Glomerular endothelial cell (primary cell): ENCODE measurements around the gene SRSF5. TPM values are rescaled to one million over a fixed set of nuclear protein-coding genes. Genes with fewer than 3 reads are reported as not detected.

Experiments
- DNase-seq: peaks from one replicate; pipeline ENCODE4 v3.0.0-alpha.2; 2011; ENCODE audit warnings: low read depth, low spot score; ENCODE audit errors: extremely low read depth
- total RNA-seq: library from RNA; depleted of rRNA; stranded (reverse); fragments of >200 nt; gene quantifications from 2 replicates; pipeline ENCODE4 v1.2.3, GENCODE V29; 2015

The SRSF5 gene
- total RNA-seq, 1 donor from 2014 or later, result 197 TPM

DNA sequence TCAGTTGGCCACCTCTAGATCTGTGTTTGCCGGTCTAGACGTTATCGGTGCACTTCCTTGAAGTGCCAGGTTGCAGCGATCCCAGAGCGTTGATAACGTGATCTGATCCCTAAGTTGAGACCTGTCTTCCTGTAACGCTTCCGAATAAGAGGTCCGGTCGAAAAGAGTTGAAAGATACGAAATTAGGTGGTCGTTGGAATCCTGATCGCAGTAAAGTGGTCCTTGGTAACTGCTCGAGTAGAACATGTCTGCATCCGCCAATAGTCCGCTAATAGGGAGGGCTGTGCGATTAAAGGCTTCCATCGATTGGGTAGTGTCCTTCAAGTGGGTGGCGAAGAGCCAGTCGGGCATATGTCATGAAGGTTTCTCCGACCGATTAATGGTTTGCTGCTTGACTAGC lies 2.7 kb downstream of the SRSF5 start:
- DNase-seq, result no peak

DNA sequence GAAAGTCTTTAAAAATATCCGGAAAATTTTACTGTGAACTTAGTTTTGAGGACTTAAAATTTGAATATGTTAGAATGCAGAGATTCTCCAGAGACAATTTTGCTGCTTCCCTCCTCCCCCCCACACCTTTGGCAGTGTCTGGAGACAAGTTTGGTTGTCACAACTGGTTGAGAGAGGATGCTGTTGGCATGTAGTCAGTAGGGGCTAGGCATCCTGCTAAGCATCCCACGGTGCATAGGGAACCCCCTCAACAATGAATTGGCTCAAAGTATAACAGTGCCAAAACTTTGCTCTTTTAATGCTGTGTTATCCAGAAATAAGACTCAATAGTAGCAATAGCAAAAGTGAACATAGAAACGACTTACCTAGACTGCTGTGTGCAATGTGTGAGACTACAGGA lies 3.6 kb downstream of the SRSF5 start:
- DNase-seq, result no peak

DNA sequence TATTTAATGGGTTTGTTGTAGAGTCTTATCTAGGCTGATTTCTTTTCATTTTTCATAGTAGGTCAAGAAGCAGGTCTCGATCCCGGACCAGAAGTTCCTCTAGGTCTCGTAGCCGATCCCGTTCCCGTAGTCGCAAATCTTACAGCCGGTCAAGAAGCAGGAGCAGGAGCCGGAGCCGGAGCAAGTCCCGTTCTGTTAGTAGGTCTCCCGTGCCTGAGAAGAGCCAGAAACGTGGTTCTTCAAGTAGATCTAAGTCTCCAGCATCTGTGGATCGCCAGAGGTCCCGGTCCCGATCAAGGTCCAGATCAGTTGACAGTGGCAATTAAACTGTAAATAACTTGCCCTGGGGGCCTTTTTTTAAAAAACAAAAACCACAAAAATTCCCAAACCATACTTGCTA lies 4.2 kb downstream of the SRSF5 start:
- no peak for DNase-seq

DNA sequence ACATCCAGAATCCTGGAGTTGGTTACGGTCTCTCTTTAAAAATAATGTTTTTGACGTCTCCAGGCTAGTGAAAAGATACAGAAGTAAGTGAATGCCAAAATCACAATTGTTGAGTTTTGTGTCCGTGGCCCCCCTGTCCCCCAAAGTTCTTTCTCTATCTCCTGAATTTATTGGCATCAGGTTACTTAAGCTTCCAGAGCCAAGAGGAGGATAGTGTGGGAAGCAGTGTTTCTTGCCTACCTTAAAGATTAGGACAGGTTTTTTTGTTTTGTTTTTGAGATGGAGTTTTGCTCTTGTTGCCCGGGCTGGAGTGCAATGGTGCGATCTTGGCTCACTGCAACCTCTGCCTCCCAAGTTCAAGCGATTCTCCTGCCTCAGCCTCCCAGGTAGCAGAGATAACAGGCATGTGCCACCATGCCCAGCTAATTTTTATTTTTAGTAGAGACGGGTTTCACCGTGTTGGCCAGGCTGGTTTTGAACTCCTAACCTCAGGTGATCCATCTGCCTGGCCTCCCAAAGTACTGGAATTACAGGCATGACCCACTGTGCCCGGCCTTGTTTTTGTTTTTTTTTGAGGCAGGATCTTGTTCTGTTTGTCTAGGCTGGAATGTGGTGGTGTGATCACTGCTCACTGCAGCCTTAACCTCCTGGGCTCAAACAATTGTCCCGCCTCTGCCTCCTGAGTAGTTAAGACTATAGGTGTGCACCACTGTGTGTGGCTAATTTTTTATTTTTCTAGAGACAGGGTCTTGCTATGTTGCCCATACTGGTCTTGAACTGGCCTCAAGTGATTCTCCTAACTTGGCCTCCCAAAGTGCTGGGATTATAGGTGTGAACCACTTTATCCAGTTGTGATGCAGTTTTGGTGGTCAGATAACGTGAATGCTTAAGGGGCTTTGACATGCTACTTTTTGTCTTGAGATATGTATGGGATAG lies 5.4 kb downstream of the SRSF5 start:
- DNase-seq, result no peak

DNA sequence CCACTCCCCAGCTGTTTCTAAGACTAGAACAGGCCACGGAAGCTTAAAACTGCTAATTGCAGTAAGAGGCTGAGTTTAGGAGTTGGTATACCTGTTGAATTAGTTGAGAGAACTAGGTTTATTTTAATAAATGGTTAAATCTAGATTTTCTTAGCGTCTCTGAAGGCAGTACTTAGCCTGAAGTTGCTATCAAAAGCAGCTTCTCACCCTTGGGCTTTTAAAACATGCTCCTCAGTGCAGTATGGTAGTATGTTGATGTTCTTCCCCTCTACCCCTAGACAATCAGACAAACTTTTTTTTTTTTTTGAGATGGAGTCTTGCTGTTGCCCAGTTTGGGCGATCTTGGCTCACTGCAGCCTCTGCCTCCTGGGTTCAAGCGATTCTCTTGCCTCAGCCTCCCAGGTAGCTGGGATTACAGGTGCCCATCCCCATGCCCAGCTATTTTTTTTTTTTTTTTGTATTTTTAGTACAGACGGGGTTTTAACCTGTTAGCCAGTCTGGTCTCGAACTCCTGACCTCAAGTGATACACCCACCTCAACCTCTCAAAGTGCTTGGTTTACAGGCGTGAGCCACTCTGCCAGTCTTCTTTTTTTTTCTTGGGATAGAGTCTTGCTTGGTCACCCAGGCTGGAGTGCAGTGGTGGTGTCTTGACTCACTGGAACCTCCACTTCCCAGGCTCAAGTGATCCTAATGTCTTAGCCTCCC lies 6.8 kb downstream of the SRSF5 start:
- no peak for DNase-seq

DNA sequence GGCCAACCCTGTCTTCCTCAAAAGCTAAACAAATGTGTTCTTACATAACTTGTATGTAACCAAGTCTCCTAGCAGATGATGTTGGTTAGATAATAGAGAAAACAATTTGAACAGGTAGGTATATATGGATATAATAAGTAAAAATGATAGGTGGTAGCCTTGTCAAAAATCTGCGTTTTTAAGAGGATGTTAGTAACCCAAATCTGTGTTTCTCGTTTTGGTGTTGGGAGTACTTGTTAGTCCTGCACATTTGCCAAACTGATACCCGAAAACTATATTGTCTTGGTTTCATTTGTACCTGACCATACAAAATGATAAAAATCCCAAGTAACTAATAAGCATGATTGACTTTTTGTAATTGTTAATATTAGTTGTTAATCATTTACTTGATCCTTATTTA lies 8.1 kb downstream of the SRSF5 start:
- no peak for DNase-seq

DNA sequence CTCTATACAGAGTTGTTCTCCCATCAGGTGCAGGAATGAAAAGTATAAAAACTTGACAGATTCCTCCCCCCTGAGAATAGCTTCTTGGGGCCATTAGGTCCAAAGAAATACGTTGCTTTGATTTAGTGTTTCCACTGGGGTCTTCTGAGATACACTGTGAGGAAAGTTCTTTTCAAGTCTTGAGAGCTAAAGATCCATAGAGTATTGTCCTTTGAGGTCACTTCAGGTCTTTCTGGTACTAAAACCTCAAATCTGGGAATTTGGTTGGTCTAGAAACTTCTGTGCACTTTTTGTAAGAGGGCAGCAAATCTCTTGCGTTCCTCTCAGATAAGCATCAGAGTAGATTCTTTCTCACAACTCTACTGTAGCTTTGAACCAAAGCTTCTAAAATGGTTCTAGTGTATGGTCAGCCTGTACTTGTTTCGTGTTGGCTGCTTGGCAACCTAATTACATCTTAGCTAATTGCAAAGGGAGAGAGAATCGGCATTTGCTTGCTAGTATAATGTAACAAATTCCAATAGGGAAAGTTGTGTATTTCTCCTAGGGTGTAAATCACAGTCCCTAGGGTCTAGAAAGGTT lies 10.0 kb downstream of the SRSF5 start:
- no peak for DNase-seq

DNA sequence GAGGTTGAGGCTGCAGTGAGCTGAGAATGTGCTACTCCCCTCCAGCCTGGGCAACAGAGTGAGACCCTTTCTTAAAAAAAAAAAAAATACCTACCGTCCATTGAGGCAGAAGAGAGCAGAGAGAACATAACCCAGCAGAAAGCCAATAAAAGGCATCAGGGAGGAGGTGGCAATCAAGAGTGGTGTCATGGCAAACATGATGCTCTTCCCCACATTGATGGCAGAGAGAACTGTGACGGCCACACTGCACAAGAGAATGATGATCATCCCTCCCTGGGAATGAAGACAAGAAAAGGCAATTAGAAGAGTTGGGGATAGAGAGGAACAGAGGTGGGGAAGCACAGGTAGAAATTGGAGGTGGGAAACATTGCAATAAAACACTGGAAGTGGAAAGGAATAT lies 12.1 kb downstream of the SRSF5 start:
- no peak for DNase-seq

DNA sequence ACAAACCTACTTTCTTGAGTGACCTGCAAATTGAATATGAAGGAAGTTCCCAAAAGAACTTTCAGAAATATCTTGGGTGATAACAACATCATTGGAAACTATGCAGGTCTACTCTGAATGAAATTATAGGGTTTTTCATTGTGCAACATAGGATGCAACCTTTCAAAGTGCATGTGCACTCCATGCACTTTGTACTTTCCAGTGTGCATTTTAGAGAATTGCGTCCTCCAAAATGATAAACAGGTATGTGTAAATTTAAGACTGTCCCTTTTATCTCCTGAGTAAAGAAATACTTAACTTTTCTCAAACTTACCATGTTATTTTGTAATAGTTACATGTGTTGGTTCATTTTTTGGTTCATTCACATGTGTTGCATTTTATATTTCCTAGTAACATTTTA lies 13.2 kb downstream of the SRSF5 start:
- DNase-seq, result no peak

DNA sequence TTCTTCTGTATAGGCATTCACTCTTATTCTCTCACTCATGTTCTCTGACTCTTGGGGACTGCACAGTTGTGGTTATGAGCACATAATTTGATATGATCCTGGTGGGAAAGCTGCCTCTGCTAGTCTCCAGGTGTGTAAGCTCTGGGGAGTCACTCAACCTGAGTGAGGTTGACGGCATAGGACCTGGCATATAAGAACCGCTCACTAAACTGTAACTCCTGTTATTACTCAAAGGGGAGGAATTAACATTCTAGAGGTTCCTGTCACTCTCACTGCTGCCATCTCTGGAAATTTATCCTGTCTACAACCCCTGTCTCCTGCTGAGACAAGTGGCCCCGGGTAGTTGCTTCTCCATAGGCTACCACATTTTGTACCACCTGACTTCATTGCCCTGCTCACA lies 14.0 kb downstream of the SRSF5 start:
- DNase-seq, result no peak

DNA sequence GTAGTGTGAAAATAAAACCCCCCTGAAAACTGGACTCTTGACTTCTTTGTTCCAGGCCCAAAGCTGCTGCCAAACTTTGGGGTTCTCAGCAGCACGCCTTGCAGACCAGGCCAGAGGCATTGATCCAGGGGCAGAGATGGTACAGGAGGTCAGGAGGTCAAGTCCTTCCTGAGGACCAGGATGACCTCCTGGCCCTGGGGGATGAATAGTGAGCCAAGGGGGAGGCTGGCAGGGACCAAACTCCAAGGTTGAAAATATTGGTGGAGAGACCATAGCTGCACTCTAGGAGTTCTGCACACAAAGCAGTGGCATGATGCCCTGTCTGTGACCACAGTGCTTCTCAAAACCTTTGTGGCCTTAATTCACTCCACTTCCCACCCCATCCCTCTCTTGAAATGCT lies 18.0 kb downstream of the SRSF5 start:
- no peak for DNase-seq

DNA sequence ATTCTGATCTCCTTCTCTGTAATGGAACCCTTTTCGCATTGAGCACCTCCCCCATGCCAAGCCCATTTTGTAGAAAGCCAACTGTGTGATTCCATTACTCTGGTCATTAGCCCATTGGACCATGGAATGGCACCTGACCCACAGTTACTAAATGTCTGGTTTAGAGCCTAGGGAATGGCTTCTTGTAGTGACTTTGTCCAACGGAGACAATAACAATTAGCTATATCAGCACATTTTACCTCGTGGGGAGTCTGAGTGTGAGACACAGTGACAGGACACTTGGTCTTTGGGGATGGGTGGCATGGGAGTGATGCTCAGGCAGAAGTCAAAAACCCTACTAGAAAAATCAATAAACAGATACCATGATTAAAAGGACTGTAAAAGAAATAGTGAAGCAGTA lies 19.7 kb downstream of the SRSF5 start:
- no peak for DNase-seq

DNA sequence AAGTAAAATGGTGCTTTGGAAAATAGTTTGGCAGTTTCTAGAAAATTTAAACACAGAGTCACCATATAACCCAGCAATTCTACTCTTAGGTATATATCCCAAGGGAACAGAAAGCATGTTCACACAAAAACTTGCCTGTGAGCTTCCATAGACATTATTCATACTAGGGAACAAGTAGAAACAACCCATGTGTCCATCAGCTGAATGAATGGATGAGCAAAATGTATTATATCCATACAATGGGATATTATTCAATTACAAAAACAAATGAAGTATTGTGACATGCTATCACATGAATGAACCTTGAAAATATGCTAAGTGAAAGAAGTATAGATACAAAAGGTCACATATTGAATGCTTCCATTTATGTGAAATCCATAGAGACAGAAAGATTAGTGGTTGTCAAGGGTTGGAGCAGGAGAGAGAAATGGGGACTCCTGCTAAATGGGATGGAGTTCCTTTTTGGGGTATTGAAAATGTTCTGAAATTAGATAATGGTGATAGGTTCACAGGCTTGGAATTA lies 22.2 kb downstream of the SRSF5 start:
- no peak for DNase-seq

DNA sequence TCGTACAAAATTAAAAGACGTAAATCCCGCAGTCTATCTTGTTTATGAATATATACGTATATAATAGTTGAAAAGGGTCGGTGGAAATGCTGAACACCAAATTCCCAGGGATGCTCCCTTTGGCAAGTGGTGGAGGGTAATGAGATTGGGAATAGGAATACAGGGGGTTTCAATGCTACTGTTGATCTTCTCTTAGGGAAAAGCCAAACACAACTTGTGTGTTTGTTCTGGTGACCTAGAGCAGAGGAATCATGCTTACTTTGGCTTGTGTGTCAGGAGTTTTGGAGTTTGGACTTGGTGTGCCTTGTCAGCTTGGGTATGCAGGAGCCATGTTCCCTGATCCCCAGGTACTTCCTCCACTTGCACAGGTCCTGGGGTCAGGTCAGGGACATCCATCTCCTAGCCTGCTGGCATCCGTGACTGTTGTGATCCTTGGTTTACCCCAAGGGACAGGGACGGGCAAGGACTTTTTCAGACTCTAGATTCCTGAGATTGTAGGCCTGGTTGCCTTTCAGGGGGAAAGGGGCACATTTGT lies 26.0 kb downstream of the SRSF5 start:
- DNase-seq, result no peak

DNA sequence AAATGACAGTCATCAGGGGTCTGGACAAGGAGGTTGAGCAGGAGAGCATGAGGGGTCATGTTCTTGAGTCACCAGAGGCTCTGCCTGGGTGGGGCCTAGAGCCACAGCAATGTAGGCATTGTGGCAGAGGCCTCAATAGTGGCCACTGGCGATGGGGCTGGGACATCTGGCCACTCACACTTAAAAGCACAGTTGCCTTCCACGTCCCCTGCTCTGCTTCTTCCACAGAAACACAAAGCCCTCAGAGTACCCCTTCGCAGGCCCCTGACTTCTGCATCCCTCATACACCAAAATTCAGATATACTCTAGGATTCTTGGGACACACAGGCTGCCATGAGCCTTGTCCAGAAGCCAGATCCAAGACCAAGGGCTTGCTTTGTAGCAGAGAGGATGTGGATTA lies 27.8 kb downstream of the SRSF5 start:
- no peak for DNase-seq

DNA sequence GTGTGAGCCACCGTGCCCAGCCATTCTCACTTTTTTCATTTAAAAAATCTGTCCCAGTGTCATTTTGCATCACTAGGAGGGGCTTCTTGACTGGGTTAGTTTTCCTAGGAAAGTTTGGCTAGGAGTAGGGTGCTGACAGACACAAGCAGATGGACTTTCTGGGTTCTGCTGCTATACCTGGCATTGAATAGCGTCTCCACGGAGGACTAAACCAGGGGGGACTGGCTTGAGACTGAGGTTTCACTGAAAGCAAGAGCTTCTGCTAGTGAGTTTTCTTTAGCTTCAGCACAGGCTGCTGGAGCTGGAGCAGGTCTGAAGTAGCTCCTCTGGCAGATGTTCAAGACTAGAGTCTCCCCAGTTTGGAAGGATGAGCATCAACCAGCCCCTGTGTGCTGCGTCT lies 28.7 kb downstream of the SRSF5 start:
- DNase-seq, result no peak

DNA sequence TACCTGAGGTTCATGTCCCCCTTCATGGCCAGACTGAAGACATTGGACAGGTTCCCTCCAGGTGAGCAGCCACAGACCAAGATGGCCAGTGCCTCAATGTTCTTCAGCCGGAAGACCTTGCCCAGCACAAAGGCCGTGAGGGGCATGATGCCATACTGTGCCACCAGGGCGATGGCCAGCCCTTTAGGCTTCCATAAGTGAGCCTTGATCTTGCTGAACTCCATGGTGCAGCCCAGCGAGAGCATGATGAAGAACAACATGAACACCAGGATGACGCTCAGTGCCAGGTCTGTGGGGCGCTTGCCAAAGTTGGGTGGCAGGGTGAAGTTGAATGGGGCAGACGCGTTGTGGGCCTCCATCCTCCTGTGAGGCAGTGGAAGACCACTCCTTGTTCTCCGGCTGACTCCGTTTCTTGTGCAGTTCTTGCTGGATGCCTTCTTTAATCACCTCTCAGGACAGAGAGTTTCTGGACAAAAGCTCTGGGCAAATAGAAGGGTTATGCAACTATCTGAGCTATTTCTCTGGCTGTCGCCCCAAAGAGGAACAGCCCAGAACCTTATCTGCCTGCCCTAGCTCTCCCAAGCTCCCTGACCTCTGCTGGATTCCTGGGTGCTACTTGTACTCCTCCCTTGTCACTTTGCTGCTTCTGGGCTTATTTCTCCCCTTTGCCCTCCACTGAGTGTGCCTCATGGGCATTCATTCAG lies 30.0 kb downstream of the SRSF5 start, which contains the start of gene SLC10A1:
Gene SLC10A1, minus strand, starts transcription at position 445 of the 704 bp plus-strand sequence. Its CDS starts 86 bp downstream, at position 359.
- no peak for DNase-seq

DNA sequence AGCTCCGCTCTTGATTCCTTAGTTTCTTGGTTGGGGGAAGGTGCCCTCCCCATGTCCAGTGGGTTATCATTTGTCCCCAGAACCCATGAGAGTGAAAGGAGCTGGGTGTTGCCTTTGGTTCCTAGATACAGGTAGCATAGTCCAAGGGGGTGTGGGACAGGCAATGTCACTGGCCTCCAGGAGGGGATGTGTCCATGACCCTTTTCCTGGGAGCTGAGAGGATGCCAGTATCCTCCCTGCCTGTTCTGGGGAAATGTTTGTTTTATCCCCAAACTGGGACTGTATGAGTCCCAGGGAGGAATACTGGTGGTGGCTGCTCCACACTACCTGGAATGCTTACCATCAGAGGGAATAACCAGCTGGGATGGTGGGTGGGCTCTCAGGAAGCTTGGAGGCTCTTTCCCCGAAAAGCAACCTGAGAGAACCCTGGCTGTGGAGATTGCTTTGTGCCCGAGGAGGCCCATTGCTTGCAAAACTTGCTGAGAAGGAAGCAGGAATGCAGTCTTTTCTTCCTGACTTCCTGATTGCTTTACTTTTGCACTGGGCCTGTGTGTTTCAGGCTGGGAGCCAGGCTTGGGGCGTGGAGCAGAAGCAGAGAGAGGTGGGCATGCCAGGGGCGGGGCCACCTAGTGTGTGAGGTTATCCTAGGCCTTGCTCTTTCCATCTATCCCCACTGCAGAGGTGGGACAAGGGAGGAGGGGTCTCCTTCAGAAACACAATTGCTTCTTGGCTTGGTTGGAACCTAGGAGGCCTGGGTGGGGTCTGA lies 30.8 kb downstream of the SRSF5 start:
- no peak for DNase-seq

DNA sequence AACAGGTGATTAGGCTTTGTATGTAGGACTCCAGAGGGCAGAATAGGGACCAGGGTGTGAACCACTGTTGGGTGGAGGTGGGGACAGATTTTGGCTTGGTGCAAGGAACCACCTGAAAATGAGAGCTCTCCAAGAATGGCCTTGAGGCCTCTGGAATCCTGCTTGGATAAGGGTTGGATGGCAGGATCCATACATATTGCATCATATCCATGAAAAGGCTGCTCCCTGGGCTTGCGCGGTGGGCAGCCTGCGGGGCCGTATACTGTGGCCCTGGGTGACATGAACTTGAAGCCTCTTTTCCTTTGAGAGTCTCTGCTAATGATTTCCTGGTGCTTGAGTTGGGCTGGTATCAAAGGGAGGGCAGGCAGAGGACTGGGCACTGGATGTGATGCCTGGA lies 31.4 kb downstream of the SRSF5 start:
- no peak for DNase-seq

DNA sequence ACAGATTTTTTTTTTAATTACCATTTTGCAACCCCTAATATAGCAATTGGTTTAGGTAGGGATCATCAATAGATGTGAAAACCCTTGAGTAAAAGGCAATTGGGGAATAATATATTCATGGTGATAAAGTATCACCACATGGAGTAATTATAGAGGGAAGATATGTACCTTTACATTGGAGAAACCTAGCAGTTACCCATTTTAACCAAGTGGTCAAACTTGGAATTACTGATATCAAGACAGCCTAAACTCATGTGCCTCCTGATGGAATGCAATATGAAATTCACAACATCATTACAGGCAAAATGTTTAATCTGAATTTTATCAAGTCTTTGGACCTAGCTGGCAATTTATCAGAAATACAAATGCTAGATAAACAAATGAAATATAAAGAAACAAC lies 36.8 kb downstream of the SRSF5 start:
- DNase-seq, result no peak
